ENCODE measurements around the gene PITPNC1.

DNA sequence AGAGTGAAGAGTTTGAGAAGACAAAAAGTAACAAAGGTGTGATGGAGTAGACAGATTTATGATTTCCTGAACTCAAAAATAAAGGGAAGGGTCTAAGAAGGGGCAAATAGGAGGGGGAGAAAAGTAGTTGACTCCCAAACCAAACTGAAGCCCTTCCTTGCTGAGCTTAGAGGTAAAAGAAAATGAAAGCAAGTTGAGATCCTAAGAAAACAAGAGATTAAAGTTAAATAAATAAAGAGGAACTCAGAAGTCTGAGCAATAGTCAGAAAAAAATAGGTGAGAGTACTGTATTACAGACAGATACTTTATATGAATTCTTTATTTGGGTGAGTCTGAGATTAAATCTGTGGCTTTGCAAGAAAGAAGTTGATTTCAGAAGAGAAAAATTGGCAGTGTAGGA lies 7.4 kb upstream of the PITPNC1 start:
- no peak for TF ChIP-seq EZH2phosphoT487 (IDR thresholded peaks at IDR 0.05; ENCODE audit: borderline replicate concordance, low read depth)
- TF ChIP-seq, protein P1, sequence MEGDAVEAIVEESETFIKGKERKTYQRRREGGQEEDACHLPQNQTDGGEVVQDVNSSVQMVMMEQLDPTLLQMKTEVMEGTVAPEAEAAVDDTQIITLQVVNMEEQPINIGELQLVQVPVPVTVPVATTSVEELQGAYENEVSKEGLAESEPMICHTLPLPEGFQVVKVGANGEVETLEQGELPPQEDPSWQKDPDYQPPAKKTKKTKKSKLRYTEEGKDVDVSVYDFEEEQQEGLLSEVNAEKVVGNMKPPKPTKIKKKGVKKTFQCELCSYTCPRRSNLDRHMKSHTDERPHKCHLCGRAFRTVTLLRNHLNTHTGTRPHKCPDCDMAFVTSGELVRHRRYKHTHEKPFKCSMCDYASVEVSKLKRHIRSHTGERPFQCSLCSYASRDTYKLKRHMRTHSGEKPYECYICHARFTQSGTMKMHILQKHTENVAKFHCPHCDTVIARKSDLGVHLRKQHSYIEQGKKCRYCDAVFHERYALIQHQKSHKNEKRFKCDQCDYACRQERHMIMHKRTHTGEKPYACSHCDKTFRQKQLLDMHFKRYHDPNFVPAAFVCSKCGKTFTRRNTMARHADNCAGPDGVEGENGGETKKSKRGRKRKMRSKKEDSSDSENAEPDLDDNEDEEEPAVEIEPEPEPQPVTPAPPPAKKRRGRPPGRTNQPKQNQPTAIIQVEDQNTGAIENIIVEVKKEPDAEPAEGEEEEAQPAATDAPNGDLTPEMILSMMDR (IDR thresholded peaks at IDR 0.05) = no peak
- TF ChIP-seq, protein P2, sequence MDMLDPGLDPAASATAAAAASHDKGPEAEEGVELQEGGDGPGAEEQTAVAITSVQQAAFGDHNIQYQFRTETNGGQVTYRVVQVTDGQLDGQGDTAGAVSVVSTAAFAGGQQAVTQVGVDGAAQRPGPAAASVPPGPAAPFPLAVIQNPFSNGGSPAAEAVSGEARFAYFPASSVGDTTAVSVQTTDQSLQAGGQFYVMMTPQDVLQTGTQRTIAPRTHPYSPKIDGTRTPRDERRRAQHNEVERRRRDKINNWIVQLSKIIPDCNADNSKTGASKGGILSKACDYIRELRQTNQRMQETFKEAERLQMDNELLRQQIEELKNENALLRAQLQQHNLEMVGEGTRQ (IDR thresholded peaks at IDR 0.05; ENCODE audit: borderline replicate concordance, low read depth, low read length) = no peak
- TF ChIP-seq, protein P3, sequence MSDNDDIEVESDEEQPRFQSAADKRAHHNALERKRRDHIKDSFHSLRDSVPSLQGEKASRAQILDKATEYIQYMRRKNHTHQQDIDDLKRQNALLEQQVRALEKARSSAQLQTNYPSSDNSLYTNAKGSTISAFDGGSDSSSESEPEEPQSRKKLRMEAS (IDR thresholded peaks at IDR 0.05; ENCODE audit: low read depth) = no peak
- TF ChIP-seq POLR2AphosphoS5 (IDR thresholded peaks at IDR 0.05; ENCODE audit: low read depth, low read length) = no peak
- TF ChIP-seq, protein P4, sequence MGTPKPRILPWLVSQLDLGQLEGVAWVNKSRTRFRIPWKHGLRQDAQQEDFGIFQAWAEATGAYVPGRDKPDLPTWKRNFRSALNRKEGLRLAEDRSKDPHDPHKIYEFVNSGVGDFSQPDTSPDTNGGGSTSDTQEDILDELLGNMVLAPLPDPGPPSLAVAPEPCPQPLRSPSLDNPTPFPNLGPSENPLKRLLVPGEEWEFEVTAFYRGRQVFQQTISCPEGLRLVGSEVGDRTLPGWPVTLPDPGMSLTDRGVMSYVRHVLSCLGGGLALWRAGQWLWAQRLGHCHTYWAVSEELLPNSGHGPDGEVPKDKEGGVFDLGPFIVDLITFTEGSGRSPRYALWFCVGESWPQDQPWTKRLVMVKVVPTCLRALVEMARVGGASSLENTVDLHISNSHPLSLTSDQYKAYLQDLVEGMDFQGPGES (IDR thresholded peaks at IDR 0.05; ENCODE audit: low read depth, low read length) = no peak
- no peak for TF ChIP-seq MXI1 (IDR thresholded peaks at IDR 0.05; ENCODE audit: low read depth, low read length)
- TF ChIP-seq FOXM1 (IDR thresholded peaks at IDR 0.05; ENCODE audit: low read depth) = no peak
- no peak for TF ChIP-seq YY1 (IDR thresholded peaks at IDR 0.05; ENCODE audit: low read depth)
- no peak for TF ChIP-seq GABPA (IDR thresholded peaks at IDR 0.05; ENCODE audit: low read depth)
- TF ChIP-seq RCOR1 (IDR thresholded peaks at IDR 0.05; ENCODE audit: low read length) = no peak
- TF ChIP-seq, protein P5, sequence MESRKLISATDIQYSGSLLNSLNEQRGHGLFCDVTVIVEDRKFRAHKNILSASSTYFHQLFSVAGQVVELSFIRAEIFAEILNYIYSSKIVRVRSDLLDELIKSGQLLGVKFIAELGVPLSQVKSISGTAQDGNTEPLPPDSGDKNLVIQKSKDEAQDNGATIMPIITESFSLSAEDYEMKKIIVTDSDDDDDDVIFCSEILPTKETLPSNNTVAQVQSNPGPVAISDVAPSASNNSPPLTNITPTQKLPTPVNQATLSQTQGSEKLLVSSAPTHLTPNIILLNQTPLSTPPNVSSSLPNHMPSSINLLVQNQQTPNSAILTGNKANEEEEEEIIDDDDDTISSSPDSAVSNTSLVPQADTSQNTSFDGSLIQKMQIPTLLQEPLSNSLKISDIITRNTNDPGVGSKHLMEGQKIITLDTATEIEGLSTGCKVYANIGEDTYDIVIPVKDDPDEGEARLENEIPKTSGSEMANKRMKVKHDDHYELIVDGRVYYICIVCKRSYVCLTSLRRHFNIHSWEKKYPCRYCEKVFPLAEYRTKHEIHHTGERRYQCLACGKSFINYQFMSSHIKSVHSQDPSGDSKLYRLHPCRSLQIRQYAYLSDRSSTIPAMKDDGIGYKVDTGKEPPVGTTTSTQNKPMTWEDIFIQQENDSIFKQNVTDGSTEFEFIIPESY (IDR thresholded peaks at IDR 0.05; ENCODE audit: borderline replicate concordance, low read depth) = no peak
- no peak for TF ChIP-seq RAD21 (IDR thresholded peaks at IDR 0.05; ENCODE audit: low read length)
- TF ChIP-seq, protein P6, sequence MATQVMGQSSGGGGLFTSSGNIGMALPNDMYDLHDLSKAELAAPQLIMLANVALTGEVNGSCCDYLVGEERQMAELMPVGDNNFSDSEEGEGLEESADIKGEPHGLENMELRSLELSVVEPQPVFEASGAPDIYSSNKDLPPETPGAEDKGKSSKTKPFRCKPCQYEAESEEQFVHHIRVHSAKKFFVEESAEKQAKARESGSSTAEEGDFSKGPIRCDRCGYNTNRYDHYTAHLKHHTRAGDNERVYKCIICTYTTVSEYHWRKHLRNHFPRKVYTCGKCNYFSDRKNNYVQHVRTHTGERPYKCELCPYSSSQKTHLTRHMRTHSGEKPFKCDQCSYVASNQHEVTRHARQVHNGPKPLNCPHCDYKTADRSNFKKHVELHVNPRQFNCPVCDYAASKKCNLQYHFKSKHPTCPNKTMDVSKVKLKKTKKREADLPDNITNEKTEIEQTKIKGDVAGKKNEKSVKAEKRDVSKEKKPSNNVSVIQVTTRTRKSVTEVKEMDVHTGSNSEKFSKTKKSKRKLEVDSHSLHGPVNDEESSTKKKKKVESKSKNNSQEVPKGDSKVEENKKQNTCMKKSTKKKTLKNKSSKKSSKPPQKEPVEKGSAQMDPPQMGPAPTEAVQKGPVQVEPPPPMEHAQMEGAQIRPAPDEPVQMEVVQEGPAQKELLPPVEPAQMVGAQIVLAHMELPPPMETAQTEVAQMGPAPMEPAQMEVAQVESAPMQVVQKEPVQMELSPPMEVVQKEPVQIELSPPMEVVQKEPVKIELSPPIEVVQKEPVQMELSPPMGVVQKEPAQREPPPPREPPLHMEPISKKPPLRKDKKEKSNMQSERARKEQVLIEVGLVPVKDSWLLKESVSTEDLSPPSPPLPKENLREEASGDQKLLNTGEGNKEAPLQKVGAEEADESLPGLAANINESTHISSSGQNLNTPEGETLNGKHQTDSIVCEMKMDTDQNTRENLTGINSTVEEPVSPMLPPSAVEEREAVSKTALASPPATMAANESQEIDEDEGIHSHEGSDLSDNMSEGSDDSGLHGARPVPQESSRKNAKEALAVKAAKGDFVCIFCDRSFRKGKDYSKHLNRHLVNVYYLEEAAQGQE (IDR thresholded peaks at IDR 0.05; ENCODE audit: low read depth, low read length) = no peak
